ENCODE results near the gene EHHADH. TPM values are rescaled to one million over a fixed set of nuclear protein-coding genes. Genes with fewer than 3 reads are reported as not detected.

The EHHADH gene
- total RNA-seq, 2 donors from 2014 or later: 2.0 to 3.1 TPM

- peak overlapping the region; percentile 88 for H3K4me3 ChIP-seq
- DNase-seq (ENCODE audit: low spot score) (no peak), ATAC-seq (ENCODE audit: insufficient number of reproducible peaks, low FRiP score, low read depth) (no peak)
- H3K36me3 ChIP-seq: no peaks in the 10 kb centered on the region
- peaks cover 6% of the 10 kb centered on the region for H3K27me3 ChIP-seq (replicated peaks; ENCODE audit: insufficient read depth)
- no peak for TF ChIP-seq CTCF (IDR thresholded peaks at IDR 0.05)
- H3K9me3 ChIP-seq: no peaks in the 10 kb centered on the region
- peak overlapping the region; percentile 84 to 86 for H3K27ac ChIP-seq
- peaks cover 10 to 42% of the 10 kb centered on the region in 2 donors for H3K4me1 ChIP-seq (ENCODE audit: control insufficient read depth in 1 of 2, low read depth in 2 of 2)
Observed at GRCh38 chr3:185150561-185150960, 103.3 kb downstream of the EHHADH start.

- Histone ChIP-seq H3K4me1 (ENCODE audit: control insufficient read depth in 1 of 2, low read depth in 2 of 2) (peaks cover 10 to 47% of the 10 kb centered on the region in 2 donors), H3K36me3 (no peaks in the 10 kb centered on the region), H3K27me3 (replicated peaks; ENCODE audit: insufficient read depth) (peaks cover 6% of the 10 kb centered on the region), H3K9me3 (no peaks in the 10 kb centered on the region), H3K27ac (peak overlapping the region in 1 of 2 donors; percentile 86), H3K4me3 (peak overlapping the region; percentile 88)
- DNase-seq (ENCODE audit: low spot score) (no peak), ATAC-seq (ENCODE audit: insufficient number of reproducible peaks, low FRiP score, low read depth) (no peak)
- no peak for TF ChIP-seq CTCF (IDR thresholded peaks at IDR 0.05)
Observed at GRCh38 chr3:185149591-185149990, 104.3 kb downstream of the EHHADH start.

GRCh38 chr3:185145511-185145910 is 108.3 kb downstream of the EHHADH start:
- no peaks in the 10 kb centered on the region for H3K27me3 ChIP-seq (replicated peaks; ENCODE audit: insufficient read depth)
- H3K27ac ChIP-seq: no peak overlapping the region
- no peaks in the 10 kb centered on the region for H3K36me3 ChIP-seq
- H3K9me3 ChIP-seq: no peaks in the 10 kb centered on the region
- DNase-seq (ENCODE audit: low spot score) (no peak), ATAC-seq (ENCODE audit: insufficient number of reproducible peaks, low FRiP score, low read depth) (no peak)
- no peak for TF ChIP-seq CTCF (IDR thresholded peaks at IDR 0.05)
- H3K4me1 ChIP-seq (ENCODE audit: control insufficient read depth in 1 of 2, low read depth in 2 of 2): peaks cover 10 to 43% of the 10 kb centered on the region in 2 donors
- no peak overlapping the region for H3K4me3 ChIP-seq

GRCh38 chr3:185144784-185145183 is 109.1 kb downstream of the EHHADH start:
- Histone ChIP-seq H3K4me1 (ENCODE audit: control insufficient read depth in 1 of 2, low read depth in 2 of 2) (peaks cover 7 to 39% of the 10 kb centered on the region in 2 donors), H3K27me3 (replicated peaks; ENCODE audit: insufficient read depth) (no peaks in the 10 kb centered on the region), H3K4me3 (no peak overlapping the region), H3K27ac (no peak overlapping the region), H3K9me3 (no peaks in the 10 kb centered on the region), H3K36me3 (no peaks in the 10 kb centered on the region)
- no peak for ATAC-seq (ENCODE audit: insufficient number of reproducible peaks, low FRiP score, low read depth)
- TF ChIP-seq CTCF (IDR thresholded peaks at IDR 0.05): no peak
- no peak for DNase-seq (ENCODE audit: low spot score)

Other genes starting within 250 kb of the EHHADH start
- gene C3orf70, start 101.0 kb downstream of the EHHADH start, total RNA-seq: 10 to 100 TPM; 14.2 to 22.7 TPM
- 10 to 100 TPM; 17.3 to 21.9 TPM for gene MAP3K13, start 109.1 kb upstream of the EHHADH start, total RNA-seq
- gene TMEM41A, start 245.0 kb upstream of the EHHADH start, total RNA-seq: 10 to 100 TPM; 10.8 to 17.0 TPM